Activated CD4-positive, alpha-beta T cell treated with anti-CD3 and anti-CD28 coated beads, Interleukin-2, amount 50 U/mL, for 24 hours (primary cell): ENCODE results near the gene HIBCH.

Experiments used
- DNase-seq, 2 donors: peaks; one replicate each; pipeline ENCODE4 v3.0.0-alpha.2; 2020; ENCODE audit warnings: low read depth in 1 of 2, low spot score in 1 of 2

HIBCH gene

GRCh38 chr2:190199109-190199508, 120.5 kb downstream of the HIBCH start:
- DNase-seq: no peak

- DNase-seq: no peak
These were observed 122.4 kb downstream of the HIBCH start for GRCh38 chr2:190197143-190197720.

GRCh38 chr2:190190507-190191162, 129.0 kb downstream of the HIBCH start:
- DNase-seq: no peak

GRCh38 chr2:190188289-190188688, 131.3 kb downstream of the HIBCH start:
- DNase-seq: no peak

GRCh38 chr2:190186238-190186637, 133.4 kb downstream of the HIBCH start:
- no peak for DNase-seq

GRCh38 chr2:190185380-190185779, 134.2 kb downstream of the HIBCH start:
- DNase-seq: no peak

- DNase-seq: no peak
These were observed 135.2 kb downstream of the HIBCH start for GRCh38 chr2:190184460-190184859.

GRCh38 chr2:190183539-190183938, 136.1 kb downstream of the HIBCH start:
- DNase-seq: no peak

GRCh38 chr2:190182071-190182524, 137.5 kb downstream of the HIBCH start:
- no peak for DNase-seq

GRCh38 chr2:190181123-190181669, 138.4 kb downstream of the HIBCH start:
- DNase-seq: no peak

- DNase-seq: no peak
These were observed 139.1 kb downstream of the HIBCH start for GRCh38 chr2:190180313-190181122.

GRCh38 chr2:190179754-190180312, 139.8 kb downstream of the HIBCH start:
- no peak for DNase-seq

- no peak for DNase-seq
These were observed 141.4 kb downstream of the HIBCH start for GRCh38 chr2:190178066-190178722.

- DNase-seq: no peak
These were observed 142.2 kb downstream of the HIBCH start for GRCh38 chr2:190177249-190178040.

- DNase-seq: no peak
These were observed 146.2 kb downstream of the HIBCH start for GRCh38 chr2:190173392-190173791.

GRCh38 chr2:190170673-190171072, 149.0 kb downstream of the HIBCH start:
- no peak for DNase-seq

GRCh38 chr2:190169221-190170072, 150.2 kb downstream of the HIBCH start:
- DNase-seq: no peak

- no peak for DNase-seq
These were observed 151.9 kb downstream of the HIBCH start for GRCh38 chr2:190167702-190168101.

- no peak for DNase-seq
These were observed 154.1 kb downstream of the HIBCH start for GRCh38 chr2:190165491-190165890.
